Measurements from ENCODE around the gene PKNOX2.

- TF ChIP-seq CTCF (IDR thresholded peaks at IDR 0.05) (no peak), POLR2A (IDR thresholded peaks at IDR 0.05) (no peak), EP300 (IDR thresholded peaks at IDR 0.05) (no peak)
Measured at GRCh38 chr11:125429807-125430678, 265.5 kb downstream of the PKNOX2 start.

Data from suprapubic skin (tissue), 3 donors.